BLaER1 treated with 17β-estradiol and CSF1 and Interleukin-3, amounts not matched to agents 10 nM and 100 nM (cell line): ENCODE data around the gene YIF1A.

Source experiments
- H3K27ac ChIP-seq, 11 experiments: shearing (Covaris generic); formaldehyde crosslinking; 2 replicates each; pipeline ENCODE4 v1.8.1; 2022
- H3K27me3 ChIP-seq, 11 experiments: shearing (Covaris generic); formaldehyde crosslinking; 2 replicates each; pipeline ENCODE4 v1.8.1; 2022
- H3K36me3 ChIP-seq, 11 experiments: shearing (Covaris generic); formaldehyde crosslinking; 2 replicates each; pipeline ENCODE4 v1.8.1; 2022
- H3K4me1 ChIP-seq, 10 experiments: shearing (Covaris generic); formaldehyde crosslinking; 2 replicates each; pipeline ENCODE4 v1.8.1; 2022
- H3K4me2 ChIP-seq, 11 experiments: shearing (Covaris generic); formaldehyde crosslinking; 2 replicates each; pipeline ENCODE4 v1.8.1; 2022
- H3K4me3 ChIP-seq, 10 experiments: shearing (Covaris generic); formaldehyde crosslinking; 2 replicates each; pipeline ENCODE4 v1.8.1; 2022
- H3K9ac ChIP-seq, 11 experiments: shearing (Covaris generic); formaldehyde crosslinking; 2 replicates each; pipeline ENCODE4 v1.8.1; 2022
- H3K9me3 ChIP-seq, 11 experiments: shearing (Covaris generic); formaldehyde crosslinking; replicated peaks in 1 of 11; 2 replicates each; pipeline ENCODE4 v1.8.1; 2022
- H4K20me1 ChIP-seq, 11 experiments: shearing (Covaris generic); formaldehyde crosslinking; 2 replicates each; pipeline ENCODE4 v1.8.1; 2022
- Cebpa-rat ChIP-seq, 11 experiments: shearing (Covaris generic); IDR thresholded peaks; 2 replicates each; pipeline ENCODE4 v1.8.1; 2022

YIF1A gene

DNA sequence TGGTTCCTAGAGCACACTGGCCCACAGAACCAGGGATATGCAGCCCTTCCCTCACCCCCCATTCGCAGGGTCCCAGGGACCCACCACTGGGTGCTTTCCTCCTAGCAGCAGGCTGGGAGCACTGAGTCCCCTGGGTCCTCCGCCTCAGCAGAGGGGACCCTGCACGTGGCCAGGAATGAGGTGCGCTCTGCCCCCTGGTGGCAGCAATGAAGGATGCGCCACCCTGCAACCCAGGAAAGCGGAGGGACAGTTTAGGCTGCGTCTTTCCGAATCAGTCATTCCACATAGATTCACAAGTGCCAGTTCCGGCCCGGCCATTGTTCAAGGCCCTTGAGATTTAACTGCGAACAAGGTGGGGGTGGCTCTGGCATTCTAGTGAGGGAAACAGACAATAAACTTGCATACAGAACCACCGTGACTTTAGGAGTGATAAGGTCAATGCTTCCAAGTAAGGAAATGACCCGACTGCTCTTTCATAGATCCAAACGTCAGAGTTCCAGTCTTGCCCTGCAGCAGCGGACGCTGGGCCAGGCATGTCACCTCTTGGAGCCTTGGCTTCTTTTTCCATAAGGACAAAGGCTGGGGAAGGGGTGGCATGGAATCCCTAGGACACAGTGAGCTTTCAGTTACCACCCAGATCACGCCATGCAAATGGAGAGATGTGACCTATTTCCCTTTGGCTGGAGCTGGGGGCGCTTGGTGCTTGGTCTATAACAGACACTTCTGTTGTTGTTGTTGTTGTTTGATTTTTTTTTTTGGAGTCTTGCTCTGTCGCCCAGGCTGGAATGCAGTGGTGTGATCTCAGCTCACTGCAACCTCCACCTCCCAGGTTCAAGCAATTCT lies 39.6 kb upstream of the YIF1A start:
- peak overlapping the region; percentile 56 to 93 (median 83); a peak in 19 of 22 replicates for H3K9ac ChIP-seq
- peak overlapping the region in 10 of 11 experiments; percentile 64 to 100 (median 95); a peak in 21 of 22 replicates for H3K27ac ChIP-seq
- TF ChIP-seq Cebpa-rat (IDR thresholded peaks at IDR 0.05) = no peak

DNA sequence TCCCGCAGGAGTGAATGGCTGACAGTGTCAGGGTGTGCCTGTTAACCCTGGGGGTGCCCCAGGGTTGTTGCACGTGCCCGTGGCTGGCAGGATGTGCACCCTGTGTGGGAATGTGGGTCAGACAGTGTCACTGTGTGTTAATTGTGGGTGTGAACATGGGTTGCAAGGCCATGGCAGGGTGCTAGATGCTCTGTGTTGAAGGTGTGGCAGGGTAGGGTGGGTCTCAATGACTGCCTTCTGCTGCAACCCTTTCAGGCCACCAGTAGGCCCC lies 39.0 kb upstream of the YIF1A start:
- Histone ChIP-seq H3K9me3 (no peaks in the 10 kb centered on the region), H3K27me3 (no peaks in the 10 kb centered on the region), H3K4me1 (peaks cover 53 to 95% (median 75%) of the 10 kb centered on the region in 10 experiments), H3K4me2 (peak overlapping the region; percentile 74 to 98 (median 92)), H3K36me3 (peaks cover 0 to 18% (median 0%) of the 10 kb centered on the region in 11 experiments; a peak in 9 of 22 replicates), H3K4me3 (peak overlapping the region in 3 of 10 experiments; percentile 28 to 59 (median 46); a peak in 3 of 20 replicates), H4K20me1 (peaks cover 0 to 12% (median 0%) of the 10 kb centered on the region in 11 experiments; a peak in 2 of 22 replicates), H3K27ac (peak overlapping the region in 9 of 11 experiments; percentile 84 to 100 (median 95); a peak in 18 of 22 replicates), H3K9ac (peak overlapping the region in 9 of 11 experiments; percentile 73 to 93 (median 84); a peak in 17 of 22 replicates)
- TF ChIP-seq Cebpa-rat (IDR thresholded peaks at IDR 0.05) = no peak

More for the DNA sequence above, 39.6 kb upstream of the YIF1A start:
- Histone ChIP-seq H4K20me1 (peaks cover 0 to 18% (median 0%) of the 10 kb centered on the region in 11 experiments; a peak in 3 of 22 replicates), H3K9me3 (no peaks in the 10 kb centered on the region), H3K27me3 (no peaks in the 10 kb centered on the region), H3K4me1 (peaks cover 53 to 95% (median 74%) of the 10 kb centered on the region in 10 experiments), H3K36me3 (peaks cover 0 to 24% (median 0%) of the 10 kb centered on the region in 11 experiments; a peak in 9 of 22 replicates), H3K4me3 (peak overlapping the region in 6 of 10 experiments; percentile 4 to 59 (median 12); a peak in 7 of 20 replicates), H3K4me2 (peak overlapping the region; percentile 74 to 98 (median 92))

DNA sequence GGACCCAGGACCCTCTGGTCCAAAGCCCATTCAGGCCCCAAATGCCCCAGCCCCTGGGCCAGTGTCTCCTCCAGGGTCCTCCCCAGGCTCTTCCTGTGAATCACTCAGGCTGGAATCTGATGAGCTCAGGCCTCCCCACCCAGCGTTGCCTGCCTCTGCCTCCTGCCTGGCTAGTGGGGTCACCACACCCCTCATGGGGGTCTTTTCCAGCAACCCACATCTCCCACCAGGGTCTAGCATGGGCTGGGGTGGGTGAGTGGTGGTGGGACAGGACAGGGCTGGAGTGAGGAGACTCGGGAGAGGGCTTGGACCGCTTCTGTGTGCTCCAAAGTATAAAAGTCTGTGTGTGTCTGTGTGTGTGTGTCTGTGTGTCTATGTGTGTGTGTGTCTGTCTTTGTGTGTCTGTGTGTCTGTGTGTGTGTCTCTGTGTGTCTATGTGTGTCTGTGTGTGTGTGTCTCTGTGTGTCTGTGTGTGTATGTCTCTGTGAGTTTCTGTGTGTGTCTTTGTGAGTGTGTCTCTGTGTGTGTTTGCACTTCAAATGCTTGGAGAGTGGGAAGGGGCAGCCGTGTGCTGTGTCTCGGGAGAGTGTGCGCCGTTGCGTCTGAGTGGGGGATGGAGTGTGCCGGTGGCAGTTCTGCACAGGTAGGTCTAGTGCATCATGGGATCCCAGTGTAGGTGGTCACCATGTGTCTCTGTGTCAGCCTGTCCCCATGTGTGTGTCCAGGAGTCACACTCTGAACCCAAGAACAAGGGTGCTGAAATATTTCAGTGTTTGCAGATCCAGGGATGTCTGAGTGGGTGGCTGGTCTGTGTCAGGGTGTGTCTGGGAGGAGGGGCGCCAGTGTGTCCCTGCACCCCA lies 38.5 kb upstream of the YIF1A start:
- Histone ChIP-seq H3K4me2 (peak overlapping the region; percentile 74 to 98 (median 92)), H3K27ac (peak overlapping the region; percentile 63 to 100 (median 95); a peak in 21 of 22 replicates), H4K20me1 (peaks cover 0 to 7% (median 0%) of the 10 kb centered on the region in 11 experiments; a peak in 1 of 22 replicates), H3K4me3 (peak overlapping the region in 7 of 10 experiments; percentile 27 to 59 (median 46); a peak in 11 of 20 replicates), H3K9ac (peak overlapping the region; percentile 67 to 93 (median 83)), H3K36me3 (peaks cover 0 to 13% (median 0%) of the 10 kb centered on the region in 11 experiments; a peak in 8 of 22 replicates), H3K27me3 (no peaks in the 10 kb centered on the region), H3K4me1 (peaks cover 53 to 94% (median 80%) of the 10 kb centered on the region in 10 experiments), H3K9me3 (no peaks in the 10 kb centered on the region)
- TF ChIP-seq Cebpa-rat (IDR thresholded peaks at IDR 0.05) = no peak

DNA sequence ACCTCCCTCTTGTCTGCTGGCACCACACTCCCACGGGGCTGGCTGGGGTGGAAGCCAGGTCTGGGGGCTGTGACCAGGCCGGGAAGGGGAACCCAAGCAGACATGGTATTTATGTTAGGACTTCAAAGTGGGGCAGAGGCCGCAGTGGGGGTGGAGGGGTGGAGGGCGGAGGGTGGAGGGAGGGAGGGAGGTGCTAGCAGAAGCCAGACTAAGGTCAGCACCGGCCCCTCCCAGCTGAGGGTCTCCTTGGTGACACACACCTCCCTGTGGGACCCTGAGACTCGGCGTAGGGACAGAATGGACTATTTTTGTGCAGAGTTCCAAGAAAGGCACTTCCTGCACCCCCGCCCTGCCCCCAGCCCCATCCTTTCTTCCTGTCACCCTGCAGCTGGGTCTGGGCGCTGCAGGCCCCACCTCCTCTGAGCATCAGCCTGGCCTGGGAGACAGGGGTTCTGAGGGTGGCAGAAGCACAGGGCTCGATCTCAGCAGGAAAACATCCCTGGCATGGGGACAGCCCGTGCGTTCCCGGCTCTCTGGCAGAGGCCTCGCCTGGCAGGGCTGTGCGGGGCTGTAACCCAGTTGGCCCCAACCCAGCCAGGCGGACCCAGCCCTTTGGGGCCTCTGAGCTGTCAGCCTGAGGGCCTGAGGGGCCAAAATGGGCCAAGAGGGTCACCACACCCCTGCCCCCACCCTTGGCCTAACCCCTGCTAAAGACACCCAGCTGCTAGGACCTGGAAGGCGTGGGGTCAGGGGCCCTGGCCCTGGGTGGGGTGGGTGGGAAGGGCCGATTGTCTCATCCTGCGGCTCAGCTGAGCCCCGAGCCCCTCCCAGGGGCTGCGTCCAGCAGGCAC lies 37.5 kb upstream of the YIF1A start:
- H3K4me1 ChIP-seq = peaks cover 53 to 96% (median 89%) of the 10 kb centered on the region in 10 experiments
- peaks cover 0 to 6% (median 4%) of the 10 kb centered on the region in 11 experiments; a peak in 7 of 22 replicates for H3K9me3 ChIP-seq
- H4K20me1 ChIP-seq = no peaks in the 10 kb centered on the region
- peak overlapping the region in 8 of 10 experiments; percentile 27 to 59 (median 48); a peak in 14 of 20 replicates for H3K4me3 ChIP-seq
- peaks cover 0 to 3% (median 0%) of the 10 kb centered on the region in 11 experiments; a peak in 2 of 22 replicates for H3K36me3 ChIP-seq
- H3K9ac ChIP-seq = peak overlapping the region; percentile 67 to 93 (median 84)
- peak overlapping the region; percentile 74 to 98 (median 94) for H3K4me2 ChIP-seq
- H3K27me3 ChIP-seq = no peaks in the 10 kb centered on the region
- TF ChIP-seq Cebpa-rat (IDR thresholded peaks at IDR 0.05) = no peak
- H3K27ac ChIP-seq = peak overlapping the region; percentile 63 to 100 (median 95)

DNA sequence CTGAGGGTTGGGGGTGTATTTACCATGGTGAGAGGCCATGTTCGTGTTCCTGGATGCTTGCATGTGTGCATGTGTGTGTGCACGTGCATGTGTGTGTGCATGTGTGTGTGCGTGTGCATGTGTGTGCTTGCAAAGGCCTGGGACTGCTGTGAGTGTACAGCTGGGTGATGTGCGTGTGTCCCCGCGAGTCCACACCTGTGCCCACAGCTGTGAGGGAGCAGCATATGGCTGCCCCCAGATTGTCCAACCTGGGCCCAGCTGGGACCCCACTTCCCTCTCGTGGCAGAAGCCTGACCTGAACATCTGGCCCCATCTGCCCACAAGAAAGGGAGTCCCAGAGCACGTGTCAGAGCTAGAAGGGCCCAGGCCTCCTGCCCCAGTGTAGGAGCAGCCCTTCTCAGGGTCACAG lies 36.3 kb upstream of the YIF1A start:
- no peaks in the 10 kb centered on the region for H3K27me3 ChIP-seq

DNA sequence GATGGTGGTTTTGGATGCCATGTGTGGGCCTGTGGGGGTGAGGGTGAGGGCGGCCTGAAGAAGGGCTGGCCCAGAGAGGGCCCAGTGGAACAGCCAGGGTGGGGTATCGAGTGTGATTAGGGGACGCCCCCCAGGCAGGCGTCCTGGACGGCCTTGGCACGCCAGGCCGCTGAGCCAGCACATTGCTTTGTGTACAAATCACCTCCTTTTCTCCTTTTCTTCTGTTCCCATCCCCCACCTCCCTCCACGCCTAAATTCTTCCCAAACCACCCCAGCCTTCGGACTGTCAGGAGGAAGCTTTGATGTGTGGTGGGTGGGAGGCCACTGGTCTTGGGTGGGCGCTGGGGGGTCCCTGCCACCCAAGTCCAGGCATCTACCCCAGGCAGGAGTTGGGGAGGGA lies 35.7 kb upstream of the YIF1A start:
- H3K4me2 ChIP-seq = peak overlapping the region; percentile 74 to 98 (median 94)
- H4K20me1 ChIP-seq = no peaks in the 10 kb centered on the region
- H3K27me3 ChIP-seq = no peaks in the 10 kb centered on the region
- H3K27ac ChIP-seq = peak overlapping the region in 10 of 11 experiments; percentile 11 to 100 (median 95); a peak in 19 of 22 replicates
- no peak for TF ChIP-seq Cebpa-rat (IDR thresholded peaks at IDR 0.05)
- H3K4me1 ChIP-seq = peaks cover 53 to 82% (median 76%) of the 10 kb centered on the region in 10 experiments
- H3K4me3 ChIP-seq = no peak overlapping the region
- peak overlapping the region in 8 of 11 experiments; percentile 4 to 93 (median 84); a peak in 14 of 22 replicates for H3K9ac ChIP-seq
- H3K9me3 ChIP-seq = peaks cover 0 to 17% (median 11%) of the 10 kb centered on the region in 11 experiments; a peak in 13 of 22 replicates
- H3K36me3 ChIP-seq = no peaks in the 10 kb centered on the region

More for the DNA sequence above, 36.3 kb upstream of the YIF1A start:
- no peak for TF ChIP-seq Cebpa-rat (IDR thresholded peaks at IDR 0.05)
- Histone ChIP-seq H3K4me2 (peak overlapping the region; percentile 74 to 98 (median 94)), H3K4me1 (peaks cover 53 to 88% (median 82%) of the 10 kb centered on the region in 10 experiments), H3K4me3 (peak overlapping the region in 4 of 10 experiments; percentile 27 to 53 (median 45); a peak in 2 of 20 replicates), H3K36me3 (no peaks in the 10 kb centered on the region), H4K20me1 (no peaks in the 10 kb centered on the region), H3K9me3 (peaks cover 0 to 11% (median 5%) of the 10 kb centered on the region in 11 experiments; a peak in 12 of 22 replicates), H3K9ac (peak overlapping the region in 10 of 11 experiments; percentile 67 to 93 (median 84); a peak in 18 of 22 replicates), H3K27ac (peak overlapping the region; percentile 63 to 100 (median 95); a peak in 20 of 22 replicates)

DNA sequence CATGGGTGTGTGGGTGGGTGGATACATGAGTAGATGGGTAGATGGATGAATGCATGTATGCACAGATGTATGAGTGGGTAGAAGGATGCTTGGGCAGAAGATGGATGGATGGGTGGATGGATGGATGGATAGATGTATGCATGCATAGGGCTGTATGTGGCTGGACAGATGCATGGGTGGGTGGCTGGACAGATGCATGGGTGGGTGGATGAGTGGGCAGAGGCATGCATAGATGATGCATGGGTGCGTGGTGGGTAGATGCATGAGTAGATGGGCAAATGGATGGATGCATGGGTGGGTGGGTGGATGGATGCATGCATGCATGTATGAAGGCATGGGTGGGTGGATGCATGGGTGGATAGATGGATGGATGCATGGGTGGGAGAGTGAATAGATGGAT lies 34.7 kb upstream of the YIF1A start:
- Histone ChIP-seq H3K4me2 (peak overlapping the region in 8 of 11 experiments; percentile 74 to 98 (median 94); a peak in 9 of 22 replicates), H3K36me3 (no peaks in the 10 kb centered on the region), H4K20me1 (no peaks in the 10 kb centered on the region), H3K4me1 (peaks cover 53 to 82% (median 76%) of the 10 kb centered on the region in 10 experiments), H3K9ac (no peak overlapping the region), H3K9me3 (peaks cover 0 to 21% (median 14%) of the 10 kb centered on the region in 11 experiments; a peak in 15 of 22 replicates), H3K4me3 (no peak overlapping the region), H3K27ac (no peak overlapping the region), H3K27me3 (no peaks in the 10 kb centered on the region)
- no peak for TF ChIP-seq Cebpa-rat (IDR thresholded peaks at IDR 0.05)
